Right lobe of liver (tissue), 4 donors: ENCODE measurements around the gene PNLIP.

Experiments
- POLR2A ChIP-seq: fragments of 450-650 bp; IDR thresholded peaks from one replicate; pipeline ENCODE4 v1.6.1; 2017; ENCODE audit warnings: antibody characterized with exemption, mild to moderate bottlenecking
- TF ChIP-seq, protein P1 (sequence below), 4 donors: fragments of 200-600 bp in 3 of 4; fragments of 450-650 bp in 1 of 4; IDR thresholded peaks; one replicate each; pipeline versions ENCODE4 v1.5.1 to v1.8.0; 2016 to 2022; ENCODE audit warnings: antibody characterized with exemption in 4 of 4, mild to moderate bottlenecking in 2 of 4
- donor health status: DM: no; HTN: no; CAD: no.
- donor health status: DM: no; HTN: no; CAD: no.
- donor health status: DM: no; HTN: yes; CAD: no.

DNA sequence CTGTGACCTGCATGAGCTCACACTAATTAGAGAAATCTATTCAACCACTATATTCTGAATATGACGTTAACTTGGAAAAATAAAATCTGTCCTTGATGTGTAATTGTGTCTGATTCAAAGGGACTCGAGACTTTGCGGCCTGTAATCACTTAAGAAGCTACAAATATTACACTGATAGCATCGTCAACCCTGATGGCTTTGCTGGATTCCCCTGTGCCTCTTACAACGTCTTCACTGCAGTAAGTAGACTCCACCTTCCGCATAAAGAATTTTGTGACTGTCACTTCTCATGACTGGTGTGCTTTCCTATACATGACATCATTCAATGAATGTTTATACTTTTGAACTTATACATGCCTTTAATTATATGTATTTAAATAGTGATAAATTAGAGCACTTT lies 10.1 kb downstream of the PNLIP start:
- TF ChIP-seq, protein P1, sequence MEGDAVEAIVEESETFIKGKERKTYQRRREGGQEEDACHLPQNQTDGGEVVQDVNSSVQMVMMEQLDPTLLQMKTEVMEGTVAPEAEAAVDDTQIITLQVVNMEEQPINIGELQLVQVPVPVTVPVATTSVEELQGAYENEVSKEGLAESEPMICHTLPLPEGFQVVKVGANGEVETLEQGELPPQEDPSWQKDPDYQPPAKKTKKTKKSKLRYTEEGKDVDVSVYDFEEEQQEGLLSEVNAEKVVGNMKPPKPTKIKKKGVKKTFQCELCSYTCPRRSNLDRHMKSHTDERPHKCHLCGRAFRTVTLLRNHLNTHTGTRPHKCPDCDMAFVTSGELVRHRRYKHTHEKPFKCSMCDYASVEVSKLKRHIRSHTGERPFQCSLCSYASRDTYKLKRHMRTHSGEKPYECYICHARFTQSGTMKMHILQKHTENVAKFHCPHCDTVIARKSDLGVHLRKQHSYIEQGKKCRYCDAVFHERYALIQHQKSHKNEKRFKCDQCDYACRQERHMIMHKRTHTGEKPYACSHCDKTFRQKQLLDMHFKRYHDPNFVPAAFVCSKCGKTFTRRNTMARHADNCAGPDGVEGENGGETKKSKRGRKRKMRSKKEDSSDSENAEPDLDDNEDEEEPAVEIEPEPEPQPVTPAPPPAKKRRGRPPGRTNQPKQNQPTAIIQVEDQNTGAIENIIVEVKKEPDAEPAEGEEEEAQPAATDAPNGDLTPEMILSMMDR (IDR thresholded peaks at IDR 0.05), result no peak
- no peak for TF ChIP-seq POLR2A
